ENCODE measurements around the gene ART5.

GRCh38 chr11:3610846-3611245 is 30.9 kb downstream of the ART5 start:
- TF ChIP-seq POLR2AphosphoS5 (IDR thresholded peaks at IDR 0.05; ENCODE audit: low read depth, low read length) (no peak), TAF1 (IDR thresholded peaks at IDR 0.05; ENCODE audit: borderline replicate concordance, insufficient read depth, low read length) (no peak)
